Hematopoietic multipotent progenitor cell treated with erythropoietin and hydrocortisone succinate and interleukin-3 and kit ligand, for 17 days (in vitro differentiated cells): ENCODE measurements around the gene EMD.
"Not testable (repeated sequence)": the region's sequence is repeated elsewhere in the genome, so short reads cannot be mapped to it uniquely, and the experiment has no call there.

Experiments
- DNase-seq: peaks from one replicate; pipeline ENCODE4 v3.0.0-alpha.2; 2015; ENCODE audit warnings: low spot score

EMD gene

GRCh38 chrX:154371017-154371788 is 7.9 kb upstream of the EMD start:
- DNase-seq: peak; percentile 85

DNA sequence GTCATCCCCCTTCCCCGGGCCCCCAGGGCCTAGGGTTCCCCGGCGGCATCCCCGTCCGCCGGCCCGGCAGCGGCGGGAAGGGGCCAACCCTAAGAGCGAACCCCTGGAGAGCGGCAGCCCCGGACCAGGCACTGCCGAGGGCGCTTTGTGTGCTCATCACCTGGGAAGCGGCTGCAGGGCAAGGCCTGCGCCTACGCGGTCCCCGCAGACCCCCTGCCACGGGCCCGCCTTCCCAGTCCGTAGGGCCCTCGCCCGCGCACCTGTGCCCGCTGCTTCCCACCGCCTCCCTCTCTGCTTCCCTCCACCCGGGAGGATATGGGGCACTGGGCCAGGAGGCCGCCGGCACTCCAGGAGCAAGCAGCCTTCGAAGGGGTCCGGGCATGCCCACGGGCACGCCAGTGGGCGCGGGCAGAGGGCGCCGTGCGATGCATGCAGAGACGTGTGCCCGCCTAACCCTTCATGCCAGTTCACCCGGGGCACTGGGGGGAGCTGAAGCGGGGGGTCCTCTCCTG is 7.2 kb upstream of the EMD start:
- no peak for DNase-seq

- DNase-seq: peak; percentile 15
Observed at GRCh38 chrX:154372612-154373022, 6.5 kb upstream of the EMD start.

DNA sequence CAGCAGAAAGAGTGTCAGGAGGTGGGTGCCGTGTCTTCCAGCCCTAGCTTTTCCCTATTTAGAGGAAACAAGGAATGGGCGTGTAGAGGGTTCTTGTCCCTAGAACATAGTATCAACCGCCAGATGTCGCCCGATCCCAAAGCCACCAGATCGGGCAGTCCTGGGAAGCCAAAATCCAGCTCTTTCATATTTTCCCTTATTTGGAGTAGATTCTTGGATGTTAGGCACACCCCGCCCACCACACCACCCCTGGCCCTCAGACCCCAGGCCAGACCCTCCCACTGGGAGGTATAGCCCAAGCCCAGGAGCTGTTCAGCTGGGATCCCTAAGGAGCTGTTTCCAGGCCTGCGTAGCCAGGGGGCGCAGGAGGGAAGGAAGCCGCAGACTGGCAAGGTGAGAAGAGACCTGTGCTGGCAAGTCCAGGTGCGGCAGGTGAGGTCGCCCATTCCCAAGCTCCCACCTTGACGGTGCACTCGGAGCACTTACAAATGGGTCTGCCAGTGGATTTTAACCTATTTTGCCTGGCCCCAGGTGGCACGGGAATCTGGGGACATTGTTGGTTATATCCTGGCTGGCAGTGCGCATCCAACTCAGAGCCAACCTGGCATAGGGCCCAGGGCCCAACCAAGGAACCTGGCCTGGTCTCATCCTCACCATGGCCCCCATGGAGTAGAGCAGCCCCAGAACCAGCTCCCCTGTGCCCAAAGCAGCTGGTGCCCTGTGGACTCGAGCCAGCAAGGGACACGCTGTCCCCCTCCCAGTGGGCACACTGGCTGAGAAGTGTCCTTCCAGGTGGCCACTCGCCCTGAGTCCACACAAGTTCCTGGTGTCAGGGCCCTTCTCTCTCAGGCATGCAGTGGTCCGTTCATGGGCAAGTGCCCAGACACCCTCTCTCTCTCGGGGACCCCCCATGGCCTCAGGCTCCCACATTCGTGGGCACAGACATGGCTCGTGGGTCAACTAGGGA is 5.5 kb upstream of the EMD start:
- DNase-seq: peak; percentile 76

GRCh38 chrX:154374313-154375155 is 4.6 kb upstream of the EMD start, which contains the start of gene FLNA:
TSS of gene FLNA (minus strand) at chrX:154374634. CDS start at chrX:154371245, 3,389 bp downstream.
- DNase-seq: peak; percentile 37

DNA sequence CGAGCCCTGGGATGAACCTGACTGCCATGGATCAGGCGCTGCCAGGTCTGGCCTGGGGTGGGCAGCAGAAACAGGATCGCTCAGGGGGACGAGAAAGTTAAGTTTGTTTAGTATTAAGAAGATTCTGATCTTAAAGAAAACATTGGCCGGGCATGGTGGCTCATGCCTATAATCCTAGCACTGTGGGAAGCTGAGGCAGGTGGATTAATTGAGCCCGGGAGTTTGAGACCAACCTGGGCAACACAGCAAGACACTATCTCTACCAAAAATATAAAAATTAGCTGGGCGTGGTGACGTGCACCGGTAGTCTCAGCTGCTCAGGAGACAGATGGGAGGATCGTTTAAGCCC is 4.0 kb upstream of the EMD start:
- DNase-seq: no peak

DNA sequence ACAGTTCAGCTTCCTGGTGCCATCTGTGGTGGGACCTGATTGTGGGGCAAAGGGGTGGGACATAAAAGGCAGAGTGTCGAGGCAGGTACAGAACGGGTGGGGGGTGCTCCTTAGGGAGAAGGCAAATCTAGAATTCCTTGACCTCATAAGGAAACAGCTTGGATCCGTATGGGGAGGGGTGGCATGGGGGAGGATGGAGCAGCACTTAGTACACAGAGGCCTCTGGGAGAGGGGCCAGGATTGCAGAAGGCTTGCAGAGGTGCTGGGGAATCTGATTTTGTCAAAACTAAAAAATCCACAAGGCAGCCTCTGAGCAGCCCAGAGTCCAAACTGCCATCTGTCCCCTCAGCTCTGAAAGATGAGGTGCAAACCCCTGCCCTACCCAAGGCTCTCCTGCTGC is 2.3 kb upstream of the EMD start:
- no peak for DNase-seq

DNA sequence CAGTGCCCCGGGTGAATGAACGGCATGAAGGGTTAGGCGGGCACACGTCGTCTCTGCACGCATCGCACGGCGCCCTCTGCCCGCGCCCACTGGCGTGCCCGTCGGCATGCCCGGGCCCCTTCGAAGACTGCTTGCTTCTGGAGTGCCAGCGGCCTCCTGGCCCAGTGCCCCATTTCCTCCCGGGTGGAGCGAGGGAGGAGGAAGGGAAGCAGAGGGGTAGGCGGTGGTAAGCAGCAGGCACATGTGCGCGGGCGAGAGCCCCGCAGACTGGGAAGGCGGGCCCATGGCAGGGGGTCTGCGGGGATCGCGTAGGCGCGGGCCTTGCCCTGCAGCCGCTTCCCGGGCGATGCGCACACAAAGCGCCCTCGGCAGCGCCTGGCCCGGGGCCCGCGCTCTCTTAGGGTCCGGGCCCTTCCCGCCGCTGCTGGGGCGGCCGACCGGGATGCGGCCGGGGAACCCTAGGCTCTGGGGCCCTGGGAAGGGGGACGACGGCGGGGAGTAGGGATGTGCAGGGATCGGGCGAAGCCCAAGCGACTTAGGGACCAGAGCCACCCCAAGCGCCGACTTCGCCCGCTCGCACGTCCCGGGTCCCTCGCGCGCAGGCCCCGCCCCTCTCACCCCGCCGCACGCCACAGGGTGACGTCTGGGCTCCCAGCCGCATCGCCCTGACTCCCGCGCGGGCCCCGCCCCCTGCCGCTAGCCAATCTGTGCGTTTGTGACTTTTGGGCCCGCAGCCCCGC is 866 bp upstream of the EMD start:
- no peak for DNase-seq

- no peak for DNase-seq
Observed at GRCh38 chrX:154379569-154379951, 465 bp downstream of the EMD start.

DNA sequence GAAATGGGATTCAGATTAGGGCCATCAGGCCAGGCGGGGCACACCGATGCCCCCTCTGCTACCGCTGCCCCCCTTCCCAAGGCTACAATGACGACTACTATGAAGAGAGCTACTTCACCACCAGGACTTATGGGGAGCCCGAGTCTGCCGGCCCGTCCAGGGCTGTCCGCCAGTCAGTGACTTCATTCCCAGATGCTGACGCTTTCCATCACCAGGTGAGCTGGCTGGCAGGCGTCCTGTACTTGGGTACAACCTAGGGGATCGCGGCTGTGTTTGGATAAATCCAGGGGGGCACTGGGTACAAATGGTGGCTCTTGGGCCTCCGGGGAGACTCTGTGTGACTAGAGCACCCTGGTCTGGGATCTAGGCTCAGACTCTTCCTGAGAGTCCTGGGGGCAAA is 1.1 kb downstream of the EMD start:
- no peak for DNase-seq

- no peak for DNase-seq
Observed at GRCh38 chrX:154380787-154381186, 1.7 kb downstream of the EMD start.

DNA sequence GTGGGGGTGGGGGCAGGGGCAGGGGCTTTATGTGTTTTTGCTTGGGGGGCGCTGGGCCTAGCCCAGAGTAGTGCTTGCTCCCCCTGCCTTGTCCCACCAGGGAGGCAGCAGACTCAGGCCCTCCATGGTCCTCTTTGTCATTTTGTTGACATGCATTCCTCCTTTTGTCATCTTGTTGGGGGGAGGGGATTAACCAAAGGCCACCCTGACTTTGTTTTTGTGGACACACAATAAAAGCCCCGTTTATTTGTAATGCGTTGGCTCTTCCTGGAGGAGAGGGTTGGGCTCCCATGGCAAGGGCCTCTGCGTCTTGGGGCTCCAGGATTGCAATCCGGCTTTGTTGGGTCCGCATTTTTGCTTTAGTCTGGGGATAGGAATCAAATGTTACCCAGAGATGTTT is 2.2 kb downstream of the EMD start:
- DNase-seq: no peak

DNA sequence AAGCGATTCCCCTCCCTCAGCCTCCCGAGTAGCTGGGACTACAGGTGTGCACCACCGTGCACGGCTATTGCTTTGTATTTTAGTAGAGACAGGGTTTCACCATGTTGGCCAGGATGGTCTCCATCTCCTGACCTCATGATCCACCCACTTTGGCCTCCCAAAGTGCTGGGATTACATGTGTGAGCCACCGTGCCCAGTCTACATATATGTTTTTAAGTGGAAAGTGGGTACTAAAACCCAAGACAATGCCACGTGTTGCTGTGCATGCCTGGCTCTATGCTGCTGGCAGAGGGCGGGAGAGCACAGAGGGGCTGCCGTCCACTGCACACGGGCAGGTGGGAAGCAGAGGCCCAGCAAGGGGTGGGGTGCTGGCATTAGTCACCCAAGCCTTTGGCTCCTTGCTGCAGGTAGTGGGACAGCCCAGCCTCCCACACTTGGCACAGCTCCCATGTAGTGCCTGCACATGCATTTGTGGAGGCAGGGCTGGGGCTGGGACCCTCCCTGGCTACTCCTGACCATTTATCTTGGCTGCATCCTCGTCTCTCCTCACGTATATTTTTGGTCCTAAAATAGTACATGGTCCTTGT is 3.5 kb downstream of the EMD start:
- no peak for DNase-seq

- DNase-seq: no peak
Observed at GRCh38 chrX:154383359-154384283, 4.5 kb downstream of the EMD start.

GRCh38 chrX:154384284-154384892 is 5.3 kb downstream of the EMD start:
- no peak for DNase-seq

DNA sequence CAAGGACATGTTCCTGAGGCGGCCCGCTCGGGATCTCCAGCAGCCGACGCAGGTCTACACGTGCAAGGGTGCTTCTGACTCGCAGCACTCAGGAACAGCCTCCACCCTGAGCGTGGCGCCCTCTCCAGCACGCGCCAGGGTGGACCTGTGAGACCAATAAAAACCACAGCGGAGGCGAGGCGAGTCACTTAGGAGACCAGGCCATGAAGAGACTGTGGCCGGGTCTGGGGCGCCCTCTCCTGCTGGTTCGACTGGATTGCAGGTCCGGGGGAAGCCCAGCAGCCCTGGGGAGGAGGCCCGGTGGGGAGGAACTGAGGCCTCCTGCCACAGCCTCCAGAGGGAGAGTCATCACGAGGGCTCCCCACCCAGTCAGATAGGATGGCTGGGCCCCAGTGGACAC is 9.0 kb downstream of the EMD start:
- DNase-seq: not testable (repeated sequence)

- DNase-seq: not testable (repeated sequence)
Observed at GRCh38 chrX:154388649-154389048, 9.6 kb downstream of the EMD start.

GRCh38 chrX:154389812-154390747 is 11.0 kb downstream of the EMD start:
- DNase-seq: not testable (repeated sequence)
